Stimulated activated CD4-positive, alpha-beta T cell treated with anti-CD3 and anti-CD28 coated beads, Interleukin-12 subunit alpha, Interleukin-12 subunit beta, amount 100 ng/mL, for 24 hours (primary cell): ENCODE measurements around the gene LUZP2.

ENCODE experiments used
- DNase-seq, 2 experiments: peaks; one replicate each; pipeline ENCODE4 v3.0.0-alpha.2; 2020; ENCODE audit warnings: low read depth in 2 of 2

The LUZP2 gene

DNA sequence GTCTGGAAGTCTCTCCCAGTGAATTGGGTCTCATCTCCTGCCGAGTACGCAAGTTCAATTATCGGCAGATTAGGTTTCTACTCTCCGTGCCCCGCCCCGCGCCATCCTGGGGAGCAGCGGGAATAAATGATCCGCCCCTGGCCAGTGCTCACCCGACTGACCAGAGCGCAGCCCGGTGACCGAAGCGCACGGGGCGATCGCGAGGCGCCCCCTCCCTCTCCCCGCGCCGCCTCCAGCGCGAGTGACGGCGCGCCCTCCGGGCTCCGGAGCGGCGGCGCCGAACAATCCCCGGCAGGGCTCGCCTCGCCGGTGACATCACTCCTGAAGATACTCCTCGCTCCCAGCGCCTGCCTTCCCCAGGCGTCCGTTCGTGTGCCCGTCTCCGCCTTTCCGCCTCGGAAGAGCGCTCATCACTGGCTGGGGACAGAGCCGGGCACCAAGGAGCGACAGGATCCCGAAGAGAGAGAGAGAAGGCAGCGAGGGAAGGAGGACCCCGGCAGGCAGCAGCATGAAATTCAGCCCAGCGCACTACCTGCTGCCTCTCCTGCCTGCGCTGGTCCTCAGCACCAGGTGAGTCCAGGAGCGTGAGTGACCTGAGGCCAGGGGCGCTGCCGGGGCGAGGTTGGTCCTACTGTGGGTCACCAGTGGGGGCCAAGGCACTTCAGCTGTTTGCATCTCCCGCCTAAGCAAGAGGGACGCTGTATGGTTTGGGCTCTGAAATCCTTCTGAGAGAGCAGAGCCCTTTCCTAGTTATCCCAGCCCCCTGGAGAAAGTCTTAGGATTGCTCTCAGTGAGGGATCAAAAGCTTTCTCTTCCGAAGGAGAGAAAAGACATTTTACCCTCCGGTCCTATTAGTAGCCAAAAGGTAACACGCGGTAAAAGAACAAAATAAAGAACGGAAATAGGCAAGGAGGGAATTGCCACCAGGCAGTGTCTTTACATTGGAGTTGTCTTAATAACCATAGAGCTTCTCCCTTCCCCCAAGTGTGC, at the start of gene LUZP2:
Gene LUZP2 (plus strand): TSS at position 318 of the 990 bp plus-strand sequence.
- no peak for DNase-seq

GRCh38 chr11:24453129-24453718, 43.6 kb upstream of the LUZP2 start:
- DNase-seq, result no peak

DNA sequence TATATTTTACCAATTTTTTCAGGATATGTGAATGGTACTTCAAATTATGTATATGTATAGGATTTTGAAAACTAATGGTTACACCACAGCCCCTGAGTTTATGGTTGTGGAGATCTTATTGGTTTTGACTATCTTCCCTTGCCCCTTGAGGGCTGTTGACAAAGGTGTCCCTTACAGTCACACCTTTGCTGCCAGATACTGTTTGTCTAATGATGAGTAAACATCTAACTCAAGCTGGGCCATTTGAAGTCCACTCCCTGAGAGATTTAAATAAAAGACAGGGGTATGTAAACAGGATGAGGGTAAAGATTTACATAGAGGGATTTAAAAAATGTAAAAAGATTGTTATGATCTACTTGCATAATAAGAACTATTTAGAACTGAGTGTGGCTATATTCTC, 38.9 kb upstream of the LUZP2 start:
- DNase-seq, result no peak

- no peak for DNase-seq
Observed at GRCh38 chr11:24470431-24470830, 26.4 kb upstream of the LUZP2 start.

DNA sequence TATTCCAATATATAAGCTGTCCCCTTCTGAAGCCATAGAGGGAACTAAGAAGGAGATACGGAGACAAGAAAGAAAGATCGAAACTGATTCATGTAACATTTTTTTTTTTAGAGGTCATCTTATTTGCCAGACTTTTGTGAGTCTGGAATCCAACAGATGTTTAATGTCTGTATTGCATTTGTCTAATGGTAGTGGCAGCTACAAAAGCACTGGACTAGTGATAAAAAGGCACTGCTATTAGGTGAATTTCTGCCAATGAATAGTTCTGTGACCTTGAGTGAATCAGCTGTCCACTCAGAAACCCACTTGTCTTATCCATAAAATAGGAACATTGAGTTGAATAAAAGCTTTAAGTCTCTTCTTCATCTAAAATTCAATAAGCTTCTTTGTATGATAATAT, 25.8 kb upstream of the LUZP2 start:
- no peak for DNase-seq

DNA sequence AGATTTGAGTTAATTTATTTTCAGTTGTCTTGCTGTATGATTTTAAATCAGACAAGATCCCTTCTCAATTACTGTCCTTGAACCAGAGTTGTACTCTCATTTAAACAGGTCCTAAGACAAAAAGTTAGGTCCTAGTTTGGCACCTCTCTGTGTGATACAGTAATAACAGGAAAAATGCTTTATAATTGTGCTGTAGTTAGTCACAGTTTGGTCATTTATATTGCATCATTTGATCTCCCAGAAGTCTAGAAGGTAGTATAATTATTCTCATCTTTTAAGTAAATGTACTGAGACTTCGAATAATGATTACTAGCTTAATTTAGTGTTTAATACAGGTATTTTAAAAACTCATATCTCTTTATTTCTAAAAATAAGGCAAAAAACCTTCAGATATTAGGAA, 18.1 kb upstream of the LUZP2 start:
- no peak for DNase-seq

GRCh38 chr11:24489477-24489876, 7.4 kb upstream of the LUZP2 start:
- DNase-seq, result no peak

- no peak for DNase-seq
Observed at GRCh38 chr11:24496386-24496735, 492 bp upstream of the LUZP2 start.

DNA sequence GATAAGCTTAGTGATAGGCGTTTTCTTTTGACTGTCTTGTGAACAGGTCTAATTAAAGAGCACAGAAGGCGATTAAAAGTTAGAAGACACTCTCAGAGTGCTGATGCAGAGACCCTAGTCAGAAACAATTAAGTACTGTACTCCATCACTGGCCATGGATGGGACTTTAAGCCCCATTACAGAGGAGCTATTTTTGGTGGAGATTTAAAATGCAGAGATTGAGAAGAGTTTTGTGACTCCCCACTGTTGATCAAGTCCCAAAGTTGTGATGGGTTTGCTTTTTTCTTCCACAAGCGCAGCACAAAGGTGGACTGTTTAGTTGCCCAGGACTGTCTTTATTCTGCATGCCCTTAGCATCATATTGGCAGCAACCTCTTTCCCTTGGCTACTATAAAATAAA, 978 bp downstream of the LUZP2 start:
- no peak for DNase-seq

- no peak for DNase-seq
Observed at GRCh38 chr11:24502425-24502824, 5.6 kb downstream of the LUZP2 start.

DNA sequence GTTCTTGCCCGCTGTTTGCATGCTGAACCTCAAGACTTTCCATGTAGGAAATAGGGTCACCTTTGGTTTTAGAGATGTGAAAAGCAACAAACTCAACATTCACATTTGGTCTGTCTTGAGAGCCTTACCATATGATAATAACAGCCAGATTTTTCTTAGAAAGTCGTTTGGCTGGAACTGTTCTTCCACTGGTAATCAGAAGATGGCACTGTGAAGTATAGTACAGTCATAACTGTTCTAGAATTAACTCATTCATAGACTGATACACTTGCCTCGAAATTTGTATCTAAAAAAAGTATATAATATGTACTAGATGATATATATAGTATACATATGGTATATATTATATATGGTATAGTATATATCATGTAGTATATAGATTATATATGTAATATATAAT, 12.3 kb downstream of the LUZP2 start:
- DNase-seq, result no peak

GRCh38 chr11:24511511-24511910, 14.7 kb downstream of the LUZP2 start:
- no peak for DNase-seq

DNA sequence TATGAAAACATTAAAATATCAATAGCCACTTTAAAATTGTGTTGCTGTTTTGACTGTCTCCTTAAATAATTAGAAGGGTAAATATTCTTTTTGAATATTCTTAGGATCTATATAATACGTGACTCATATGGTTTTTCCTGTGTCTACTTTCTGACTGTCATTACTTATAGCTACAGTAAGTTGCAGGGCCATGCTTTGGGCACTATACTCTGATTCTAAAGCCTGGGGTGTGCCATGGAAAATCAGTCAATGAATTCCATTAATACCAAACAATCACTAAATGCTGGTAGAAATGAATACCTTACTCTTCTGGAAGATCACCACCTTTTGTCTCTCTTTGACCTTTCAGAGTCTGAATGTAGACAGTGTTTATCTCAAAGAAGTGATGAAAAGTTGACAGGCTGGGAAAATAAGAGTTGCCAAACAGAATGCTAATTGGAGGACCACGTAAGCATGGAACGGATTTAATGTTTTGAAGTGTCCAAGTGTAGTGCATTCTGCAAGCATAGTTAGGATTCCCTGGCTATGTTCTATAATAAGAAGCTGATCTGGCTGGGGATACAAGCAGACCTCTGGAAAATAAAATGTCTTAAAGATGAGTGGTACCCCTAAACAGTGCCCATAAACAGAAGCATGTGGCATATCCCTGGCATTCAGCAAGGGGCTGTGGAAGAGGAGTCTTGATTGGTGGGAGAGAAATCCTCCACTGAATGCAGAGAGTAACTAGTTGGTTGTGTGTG, 16.8 kb downstream of the LUZP2 start:
- no peak for DNase-seq

DNA sequence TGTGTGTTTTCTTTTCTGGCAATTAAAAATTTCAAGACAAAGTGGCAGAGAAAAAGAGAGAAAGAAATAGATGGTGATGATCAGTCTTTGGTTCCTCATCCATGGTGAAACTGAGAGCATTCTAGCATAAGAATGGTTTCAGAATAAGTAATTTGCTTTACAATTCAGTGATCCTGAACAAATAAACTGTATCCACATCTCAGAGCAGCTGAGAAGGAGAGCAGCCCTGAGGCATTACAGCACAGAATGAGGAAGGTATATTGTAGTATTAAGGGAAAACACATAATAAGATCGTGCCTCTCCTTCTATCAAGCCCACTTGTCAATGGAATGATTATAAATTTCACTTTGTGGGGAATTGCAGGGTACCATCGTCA, 17.4 kb downstream of the LUZP2 start:
- no peak for DNase-seq

GRCh38 chr11:24515632-24516031, 18.8 kb downstream of the LUZP2 start:
- DNase-seq, result no peak

- no peak for DNase-seq
Observed at GRCh38 chr11:24516638-24517037, 19.8 kb downstream of the LUZP2 start.

DNA sequence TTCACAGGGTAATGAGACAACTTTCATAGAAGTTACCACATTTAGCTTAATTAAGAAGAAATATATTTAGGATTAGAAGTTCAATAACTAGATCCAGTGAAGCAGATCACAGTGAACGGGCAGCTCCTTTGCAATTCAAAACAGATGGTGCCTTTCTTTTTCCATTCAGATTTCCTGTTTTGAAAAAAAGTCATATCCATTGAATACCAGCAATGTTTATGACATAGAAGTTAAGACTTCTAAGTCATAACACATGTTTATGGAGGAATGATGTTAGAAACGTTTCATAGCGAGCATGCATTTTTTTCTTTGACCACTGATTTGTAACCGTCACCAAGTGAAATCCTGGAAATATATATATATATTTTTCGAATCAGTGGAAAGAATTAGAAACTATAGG, 24.7 kb downstream of the LUZP2 start:
- DNase-seq, result no peak

- no peak for DNase-seq
Observed at GRCh38 chr11:24524156-24524555, 27.3 kb downstream of the LUZP2 start.

DNA sequence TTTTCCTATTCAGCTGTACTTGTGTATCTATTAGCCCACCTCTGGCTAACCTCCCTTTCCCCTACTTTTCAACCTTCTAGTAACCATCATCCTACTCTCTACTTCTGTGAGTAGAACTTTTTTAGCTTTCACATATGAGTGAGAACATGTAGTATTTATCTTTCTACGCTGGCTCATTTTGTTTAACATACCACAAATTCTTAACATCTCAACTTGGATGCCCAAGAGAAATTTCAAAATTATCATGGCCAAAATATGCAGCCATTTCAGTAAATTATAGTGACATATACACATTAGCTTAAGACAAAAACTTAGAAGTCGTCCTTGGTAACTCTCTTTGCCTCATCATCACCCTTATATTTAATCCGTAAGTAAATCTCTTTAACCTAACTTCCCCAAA, 34.7 kb downstream of the LUZP2 start:
- DNase-seq, result no peak

- DNase-seq, result no peak
Observed at GRCh38 chr11:24543771-24544170, 46.9 kb downstream of the LUZP2 start.

- no peak for DNase-seq
Observed at GRCh38 chr11:24556693-24557092, 59.8 kb downstream of the LUZP2 start.

- DNase-seq, result no peak
Observed at GRCh38 chr11:24559315-24559714, 62.5 kb downstream of the LUZP2 start.

GRCh38 chr11:24560324-24560723, 63.5 kb downstream of the LUZP2 start:
- DNase-seq, result no peak
